ENCODE data around the gene PACS2.

Gene PACS2

DNA sequence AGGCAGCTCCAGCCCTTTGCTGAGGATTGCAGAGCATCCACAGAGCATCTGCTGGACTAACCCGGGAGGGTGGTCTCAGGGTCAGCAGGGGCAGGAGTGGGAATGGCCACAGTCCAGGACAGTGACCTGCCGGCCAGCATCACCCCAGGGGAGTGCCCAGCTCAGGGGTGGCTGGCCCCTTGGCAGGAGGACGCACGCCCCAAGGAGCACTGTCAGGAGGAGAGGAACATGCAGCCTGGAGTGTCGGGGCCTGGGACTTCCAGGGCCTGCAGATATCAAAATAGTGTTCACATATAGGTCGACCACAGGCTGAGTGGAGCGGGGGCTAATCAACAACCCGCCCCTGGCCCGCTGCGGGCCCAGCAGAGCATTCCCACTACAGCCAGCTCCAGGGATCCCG, 50.6 kb downstream of the PACS2 start:
- ATAC-seq = no peak
- TF ChIP-seq GLIS3 (CRISPR knock-in tag; IDR thresholded peaks at IDR 0.05) = no peak
- TF ChIP-seq RARB (CRISPR knock-in tag; IDR thresholded peaks at IDR 0.05) = no peak
- TF ChIP-seq CREB5 (CRISPR knock-in tag; IDR thresholded peaks at IDR 0.05; ENCODE audit: low read depth) = no peak
- TF ChIP-seq ZFP3 (CRISPR knock-in tag; IDR thresholded peaks at IDR 0.05) = no peak
- TF ChIP-seq TCF4 (CRISPR knock-in tag; IDR thresholded peaks at IDR 0.05; ENCODE audit: borderline replicate concordance) = no peak
- TF ChIP-seq SNAI2 (CRISPR knock-in tag; IDR thresholded peaks at IDR 0.05) = no peak
- TF ChIP-seq OSR1 (CRISPR knock-in tag; IDR thresholded peaks at IDR 0.05) = no peak
- TF ChIP-seq ARNTL (CRISPR knock-in tag; IDR thresholded peaks at IDR 0.05; ENCODE audit: borderline replicate concordance, low read depth) = no peak
- no peak for TF ChIP-seq ESRRG (CRISPR knock-in tag; IDR thresholded peaks at IDR 0.05)
- no peak for TF ChIP-seq BACH2 (CRISPR knock-in tag; IDR thresholded peaks at IDR 0.05; ENCODE audit: borderline replicate concordance)
- no peak for TF ChIP-seq TSHZ2 (CRISPR knock-in tag; IDR thresholded peaks at IDR 0.05)
- TF ChIP-seq CSRNP3 (CRISPR knock-in tag; IDR thresholded peaks at IDR 0.05) = no peak
- TF ChIP-seq CSDC2 (CRISPR knock-in tag; IDR thresholded peaks at IDR 0.05) = no peak
- TF ChIP-seq ZNF565 (CRISPR knock-in tag; conservative IDR thresholded peaks at IDR 0.05; ENCODE audit: low read depth) = no peak
- no peak for TF ChIP-seq ZC3H10 (CRISPR knock-in tag; IDR thresholded peaks at IDR 0.05)
- no peak for TF ChIP-seq PATZ1 (CRISPR knock-in tag; IDR thresholded peaks at IDR 0.05; ENCODE audit: borderline replicate concordance)
- TF ChIP-seq TOX (CRISPR knock-in tag; IDR thresholded peaks at IDR 0.05; ENCODE audit: borderline replicate concordance) = no peak
- no peak for TF ChIP-seq ISL1 (CRISPR knock-in tag; IDR thresholded peaks at IDR 0.05)
- no peak for TF ChIP-seq POU6F1 (CRISPR knock-in tag; IDR thresholded peaks at IDR 0.05; ENCODE audit: borderline replicate concordance, low read depth)
- no peak for TF ChIP-seq ZFP30 (CRISPR knock-in tag; IDR thresholded peaks at IDR 0.05)

DNA sequence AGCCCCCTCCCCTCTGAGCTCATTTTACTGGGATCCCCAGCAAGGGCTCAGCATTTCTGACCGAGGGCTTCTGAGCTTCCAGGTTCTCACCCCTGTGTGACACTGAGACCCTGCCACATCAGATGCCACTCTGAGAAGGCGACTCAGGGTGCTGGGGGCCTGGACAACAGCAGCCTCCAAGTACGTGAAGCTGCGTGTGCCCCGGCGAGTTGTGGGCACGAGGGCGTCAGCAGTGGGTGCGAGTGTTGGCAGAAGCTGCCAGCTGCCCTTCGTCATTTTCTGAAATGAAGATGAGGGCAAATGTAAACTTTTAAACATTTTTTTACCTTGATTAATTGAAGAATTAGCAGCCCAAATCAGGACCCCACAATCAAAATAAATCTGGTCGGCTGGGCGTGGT, 51.1 kb downstream of the PACS2 start:
- no peak for TF ChIP-seq CSDC2 (CRISPR knock-in tag; IDR thresholded peaks at IDR 0.05)
- no peak for TF ChIP-seq ZNF565 (CRISPR knock-in tag; conservative IDR thresholded peaks at IDR 0.05; ENCODE audit: low read depth)
- no peak for TF ChIP-seq POU6F1 (CRISPR knock-in tag; IDR thresholded peaks at IDR 0.05; ENCODE audit: borderline replicate concordance, low read depth)
- TF ChIP-seq GLIS3 (CRISPR knock-in tag; IDR thresholded peaks at IDR 0.05) = no peak
- TF ChIP-seq ZFP3 (CRISPR knock-in tag; IDR thresholded peaks at IDR 0.05) = no peak
- no peak for TF ChIP-seq TCF4 (CRISPR knock-in tag; IDR thresholded peaks at IDR 0.05; ENCODE audit: borderline replicate concordance)
- no peak for TF ChIP-seq ZNF70 (CRISPR knock-in tag; IDR thresholded peaks at IDR 0.05)
- no peak for TF ChIP-seq ZNF8 (CRISPR knock-in tag; IDR thresholded peaks at IDR 0.05)
- TF ChIP-seq ISL1 (CRISPR knock-in tag; IDR thresholded peaks at IDR 0.05) = no peak
- no peak for TF ChIP-seq PATZ1 (CRISPR knock-in tag; IDR thresholded peaks at IDR 0.05; ENCODE audit: borderline replicate concordance)
- TF ChIP-seq CSRNP3 (CRISPR knock-in tag; IDR thresholded peaks at IDR 0.05) = no peak
- no peak for ATAC-seq
